SU-DHL-6 (cell line): ENCODE data around the gene PTPRCAP.

ENCODE experiments used
- H2AFZ ChIP-seq: fragments of 200-600 bp; sonication (generic); 2 replicates; pipeline ENCODE4 v1.6.1; 2014; ENCODE audit warnings: low read depth, mild to moderate bottlenecking, moderate library complexity, mixed read lengths, antibody characterized with exemption, low read length; ENCODE audit not compliant: severe bottlenecking
- H3F3A ChIP-seq: fragments of 200-600 bp; shearing (Covaris generic); 2 replicates; pipeline ENCODE4 v1.6.0; 2016; ENCODE audit warnings: antibody characterized with exemption, mild to moderate bottlenecking; ENCODE audit not compliant: insufficient read depth
- H3K27ac ChIP-seq: fragments of 200-600 bp; sonication (generic); 2 replicates; pipeline ENCODE4 v1.5.1; 2016; ENCODE audit warnings: low read depth, mild to moderate bottlenecking, low read length, moderate library complexity, mixed read lengths
- H3K27me3 ChIP-seq: fragments of 200-600 bp; sonication (generic), shearing (Covaris generic); 2 replicates; pipeline ENCODE4 v1.6.0; 2014; ENCODE audit warnings: mild to moderate bottlenecking, low read length
- H3K36me3 ChIP-seq: fragments of 200-600 bp; sonication (generic); 2 replicates; pipeline ENCODE4 v1.6.1; 2014; ENCODE audit warnings: mild to moderate bottlenecking, low read length, mixed read lengths
- H3K4me2 ChIP-seq: fragments of 300-600, 200-600 bp; shearing (Covaris generic), sonication (generic); 2 replicates; pipeline ENCODE4 v1.6.0; 2014; ENCODE audit warnings: low read length, low read depth, mild to moderate bottlenecking; ENCODE audit not compliant: poor library complexity, severe bottlenecking
- H3K4me3 ChIP-seq: fragments of 200-600 bp; sonication (generic); 2 replicates; pipeline ENCODE4 v1.5.1; 2014; ENCODE audit warnings: antibody characterized with exemption, low read length, mild to moderate bottlenecking, mixed read lengths; ENCODE audit not compliant: insufficient read depth, poor library complexity, severe bottlenecking
- H3K79me2 ChIP-seq: fragments of 200-600 bp; sonication (generic); 2 replicates; pipeline ENCODE4 v1.6.1; 2014; ENCODE audit warnings: mild to moderate bottlenecking, low read length, moderate library complexity; ENCODE audit not compliant: insufficient read depth
- H3K9ac ChIP-seq: fragments of 200-600 bp; sonication (generic); 2 replicates; pipeline ENCODE4 v1.7.0; 2014; ENCODE audit warnings: mild to moderate bottlenecking, low read length
- H3K9me2 ChIP-seq: fragments of 200-600 bp; sonication (generic); replicated peaks from 2 replicates; pipeline ENCODE4 v1.6.1; 2014; ENCODE audit warnings: low read length; ENCODE audit not compliant: insufficient read depth
- H3K9me3 ChIP-seq: fragments of 200-600 bp; sonication (generic); 2 replicates; pipeline ENCODE4 v1.6.1; 2014; ENCODE audit warnings: low read length, mixed read lengths; ENCODE audit not compliant: insufficient read depth
- H4K20me1 ChIP-seq: fragments of 200-600 bp; sonication (generic); 2 replicates; pipeline ENCODE4 v1.6.1; 2014; ENCODE audit warnings: low read depth, mild to moderate bottlenecking, antibody characterized with exemption, low read length, moderate library complexity, mixed read lengths
- CTCF ChIP-seq: fragments of 200-600 bp; sonication (generic); IDR thresholded peaks from one replicate; pipeline ENCODE4 v1.5.1; 2017; ENCODE audit warnings: antibody characterized with exemption, mild to moderate bottlenecking, low read length, moderate library complexity; ENCODE audit not compliant: insufficient read depth, poor library complexity, severe bottlenecking
- EZH2phosphoT487 ChIP-seq: fragments of 200-600 bp; sonication (generic), shearing (Covaris generic); conservative IDR thresholded peaks from 2 replicates; pipeline ENCODE4 v1.6.1; 2018; ENCODE audit warnings: mild to moderate bottlenecking, antibody characterized with exemption, low read length, moderate library complexity, mixed read lengths

Gene PTPRCAP

GRCh38 chr11:67451658-67451976, 14.1 kb upstream of the PTPRCAP start:
- H3K9me2 ChIP-seq: no peaks in the 10 kb centered on the region
- H3K4me2 ChIP-seq: no peak overlapping the region
- no peak overlapping the region for H3K27ac ChIP-seq
- H4K20me1 ChIP-seq: no peaks in the 10 kb centered on the region
- H3K9me3 ChIP-seq: no peaks in the 10 kb centered on the region
- H2AFZ ChIP-seq: no peak overlapping the region
- H3K79me2 ChIP-seq: no peaks in the 10 kb centered on the region
- no peak overlapping the region for H3K9ac ChIP-seq
- no peaks in the 10 kb centered on the region for H3K36me3 ChIP-seq
- H3K4me3 ChIP-seq: no peak overlapping the region
- peaks cover 5% of the 10 kb centered on the region for H3F3A ChIP-seq
- TF ChIP-seq EZH2phosphoT487 (no peak), CTCF (no peak)
- H3K27me3 ChIP-seq: no peaks in the 10 kb centered on the region

- no peak overlapping the region for H3K27ac ChIP-seq
- no peaks in the 10 kb centered on the region for H3K9me3 ChIP-seq
- no peaks in the 10 kb centered on the region for H3K9me2 ChIP-seq
- H3K36me3 ChIP-seq: no peaks in the 10 kb centered on the region
- peaks cover 5% of the 10 kb centered on the region for H3F3A ChIP-seq
- H3K4me3 ChIP-seq: no peak overlapping the region
- H3K27me3 ChIP-seq: no peaks in the 10 kb centered on the region
- H4K20me1 ChIP-seq: no peaks in the 10 kb centered on the region
- no peaks in the 10 kb centered on the region for H3K79me2 ChIP-seq
- H2AFZ ChIP-seq: no peak overlapping the region
- H3K9ac ChIP-seq: no peak overlapping the region
- no peak overlapping the region for H3K4me2 ChIP-seq
- TF ChIP-seq CTCF (no peak), EZH2phosphoT487 (no peak)
Measured at GRCh38 chr11:67450796-67451657, 13.5 kb upstream of the PTPRCAP start.

GRCh38 chr11:67449116-67449844, 11.8 kb upstream of the PTPRCAP start:
- H3K4me3 ChIP-seq: no peak overlapping the region
- no peak overlapping the region for H3K4me2 ChIP-seq
- H3K9me3 ChIP-seq: no peaks in the 10 kb centered on the region
- peaks cover 22% of the 10 kb centered on the region for H3F3A ChIP-seq
- no peak overlapping the region for H2AFZ ChIP-seq
- no peaks in the 10 kb centered on the region for H3K79me2 ChIP-seq
- no peaks in the 10 kb centered on the region for H4K20me1 ChIP-seq
- no peaks in the 10 kb centered on the region for H3K27me3 ChIP-seq
- H3K9me2 ChIP-seq: no peaks in the 10 kb centered on the region
- no peaks in the 10 kb centered on the region for H3K36me3 ChIP-seq
- peak overlapping the region; percentile 42 for H3K27ac ChIP-seq
- H3K9ac ChIP-seq: no peak overlapping the region
- TF ChIP-seq EZH2phosphoT487: no peak

- H3K27me3 ChIP-seq: no peaks in the 10 kb centered on the region
- no peak overlapping the region for H3K9ac ChIP-seq
- no peak overlapping the region for H2AFZ ChIP-seq
- H3K4me3 ChIP-seq: no peak overlapping the region
- H3K27ac ChIP-seq: no peak overlapping the region
- no peaks in the 10 kb centered on the region for H3K9me3 ChIP-seq
- H3K79me2 ChIP-seq: no peaks in the 10 kb centered on the region
- H3K36me3 ChIP-seq: no peaks in the 10 kb centered on the region
- H4K20me1 ChIP-seq: no peaks in the 10 kb centered on the region
- H3F3A ChIP-seq: peaks cover 30% of the 10 kb centered on the region
- TF ChIP-seq CTCF: no peak
- TF ChIP-seq EZH2phosphoT487: no peak
- H3K9me2 ChIP-seq: no peaks in the 10 kb centered on the region
- no peak overlapping the region for H3K4me2 ChIP-seq
Measured at GRCh38 chr11:67448220-67448609, 10.7 kb upstream of the PTPRCAP start.
